H1 (cell line): ENCODE data around the gene DAB2IP. TPM values are rescaled to one million over a fixed set of nuclear protein-coding genes. Genes with fewer than 3 reads are reported as not detected.

Source experiments
- CTCF ChIA-PET: fragments of 300-600 bp; sonication (Branson Sonifier 250); formaldehyde crosslinking; loops from one replicate; lab custom pipeline; 2021; ENCODE audit not compliant: partially characterized antibody; lab: Charles Lee
- POLR2A ChIA-PET: fragments of 300-600 bp; sonication (Branson Sonifier 250); formaldehyde crosslinking; loops from one replicate; lab custom pipeline; 2021; ENCODE audit warnings: inconsistent platforms; ENCODE audit not compliant: partially characterized antibody; lab: Charles Lee
- DNase-seq, 2 experiments: peaks; one replicate each; pipeline versions ENCODE4 v3.0.0 to v3.0.0-alpha.2; 2010 to 2022; ENCODE audit warnings: low spot score in 2 of 2, low read depth in 1 of 2, mixed read lengths in 1 of 2
- FAIRE-seq: peaks from 2 replicates; lab custom pipeline; 2011; peaks lifted over from hg19 to GRCh38; lab: Jason Lieb, UNC
- H2AFZ ChIP-seq: 2 replicates; pipeline ENCODE4 v1.8.1; 2012; ENCODE audit warnings: low read length, inconsistent platforms
- H2AK5ac ChIP-seq: 2 replicates; pipeline ENCODE4 v1.6.1; 2013; ENCODE audit warnings: low read depth, low read length
- H2BK120ac ChIP-seq: replicated peaks from 2 replicates; pipeline ENCODE3; 2013; ENCODE audit warnings: low read depth, low read length, inconsistent platforms
- H2BK12ac ChIP-seq: 2 replicates; pipeline ENCODE4 v1.6.1; 2013; ENCODE audit warnings: low read depth, low read length
- H2BK15ac ChIP-seq: 2 replicates; pipeline ENCODE4 v1.6.1; 2013; ENCODE audit warnings: low read length
- H2BK20ac ChIP-seq: 2 replicates; pipeline ENCODE4 v1.6.1; 2013; ENCODE audit warnings: low read length
- H2BK5ac ChIP-seq: 2 replicates; pipeline ENCODE4 v1.6.1; 2013; ENCODE audit warnings: low read depth, low read length
- H3K14ac ChIP-seq: 2 replicates; pipeline ENCODE4 v1.6.1; 2013; ENCODE audit warnings: inconsistent platforms; ENCODE audit not compliant: insufficient read length
- H3K18ac ChIP-seq: 2 replicates; pipeline ENCODE4 v1.6.1; 2013; ENCODE audit warnings: low read length; ENCODE audit errors: extremely low read depth
- H3K23ac ChIP-seq: 2 replicates; pipeline ENCODE4 v1.6.1; 2013; ENCODE audit warnings: inconsistent platforms; ENCODE audit not compliant: insufficient read length
- H3K23me2 ChIP-seq: 2 replicates; pipeline ENCODE4 v1.6.1; 2013; ENCODE audit warnings: low read depth, low read length
- H3K27ac ChIP-seq: 2 replicates; pipeline ENCODE4 v1.6.1; 2011; ENCODE audit warnings: low read depth, low read length, inconsistent platforms
- H3K27me3 ChIP-seq, 4 experiments: replicated peaks in 1 of 4; 1 replicate in 1 of 4; 2 replicates in 3 of 4; pipeline versions ENCODE4 v1.6.1 to v1.8.1; 2011 to 2013; ENCODE audit warnings: low read length in 3 of 4, mild to moderate bottlenecking in 3 of 4, inconsistent platforms in 2 of 4, mixed read lengths in 2 of 4, moderate library complexity in 1 of 4; ENCODE audit not compliant: control insufficient read depth in 3 of 4, insufficient read depth in 3 of 4; ENCODE audit errors: extremely low read depth in 1 of 4
- H3K36me3 ChIP-seq, 4 experiments: 2 replicates each; pipeline versions ENCODE4 v1.6.1 to v1.8.1; 2011 to 2013; ENCODE audit warnings: mild to moderate bottlenecking in 4 of 4, low read length in 3 of 4, moderate library complexity in 2 of 4, control low read depth in 1 of 4, inconsistent platforms in 1 of 4; ENCODE audit not compliant: insufficient read depth in 4 of 4, control insufficient read depth in 2 of 4
- H3K4ac ChIP-seq: replicated peaks from 2 replicates; pipeline ENCODE3; 2013; ENCODE audit warnings: low read length, low read depth, mixed read lengths, inconsistent platforms; ENCODE audit not compliant: insufficient read length
- H3K4me1 ChIP-seq, 4 experiments: replicated peaks in 1 of 4; 1 replicate in 1 of 4; 2 replicates in 3 of 4; pipeline versions ENCODE4 v1.6.1 to v1.8.1; 2011 to 2013; ENCODE audit warnings: low read length in 3 of 4, inconsistent platforms in 2 of 4, mixed read lengths in 1 of 4; ENCODE audit not compliant: insufficient read depth in 4 of 4, control insufficient read depth in 3 of 4
- H3K4me2 ChIP-seq, 2 experiments: 2 replicates each; pipeline versions ENCODE4 v1.6.1 to v1.8.1; 2011 to 2013; ENCODE audit warnings: low read depth in 2 of 2, low read length in 2 of 2, control low read depth in 1 of 2, inconsistent platforms in 1 of 2, mild to moderate bottlenecking in 1 of 2; ENCODE audit not compliant: insufficient read depth in 1 of 2
- H3K4me3 ChIP-seq, 4 experiments: fragments of 200-600, 300-600 bp in 1 of 4; sonication (generic), shearing (Covaris generic), sonication (Bioruptor Twin) in 1 of 4; 2 replicates each; pipeline versions ENCODE4 v1.5.1 to v1.8.1; 2011 to 2016; ENCODE audit warnings: low read length in 4 of 4, low read depth in 3 of 4, control low read depth in 2 of 4, inconsistent platforms in 2 of 4, mild to moderate bottlenecking in 2 of 4, mixed read lengths in 1 of 4, moderate library complexity in 1 of 4; ENCODE audit not compliant: insufficient read depth in 2 of 4; ENCODE audit errors: extremely low read depth in 1 of 4
- H3K56ac ChIP-seq: replicated peaks from 2 replicates; pipeline ENCODE3; 2013; ENCODE audit warnings: low read depth, mild to moderate bottlenecking, mixed read lengths, low read length, inconsistent platforms; ENCODE audit not compliant: insufficient read length
- H3K79me1 ChIP-seq: 2 replicates; pipeline ENCODE4 v1.6.1; 2013; ENCODE audit warnings: low read depth, low read length, control low read depth
- H3K79me2 ChIP-seq, 2 experiments: 2 replicates each; pipeline versions ENCODE4 v1.6.1 to v1.8.1; 2012 to 2013; ENCODE audit warnings: low read length in 2 of 2, mild to moderate bottlenecking in 2 of 2, inconsistent platforms in 1 of 2; ENCODE audit not compliant: insufficient read depth in 2 of 2, control insufficient read depth in 1 of 2
- H3K9ac ChIP-seq, 4 experiments: replicated peaks in 1 of 4; 1 replicate in 1 of 4; 2 replicates in 3 of 4; pipeline versions ENCODE4 v1.6.1 to v1.8.1; 2011 to 2013; ENCODE audit warnings: low read depth in 3 of 4, low read length in 3 of 4, control low read depth in 2 of 4, mild to moderate bottlenecking in 2 of 4, moderate library complexity in 2 of 4, inconsistent platforms in 1 of 4; ENCODE audit errors: extremely low read depth in 1 of 4
- H3K9me3 ChIP-seq, 2 experiments: 2 replicates each; pipeline versions ENCODE4 v1.6.1 to v1.8.1; 2012 to 2013; ENCODE audit warnings: mild to moderate bottlenecking in 2 of 2, moderate library complexity in 2 of 2, control low read depth in 1 of 2, inconsistent platforms in 1 of 2, low read depth in 1 of 2, low read length in 1 of 2, mixed read lengths in 1 of 2; ENCODE audit not compliant: insufficient read depth in 2 of 2
- H4K20me1 ChIP-seq, 2 experiments: replicated peaks in 1 of 2; 2 replicates each; pipeline versions ENCODE3 to v1.8.1; 2011 to 2013; ENCODE audit warnings: inconsistent platforms in 2 of 2, low read length in 2 of 2, mild to moderate bottlenecking in 1 of 2; ENCODE audit not compliant: insufficient read depth in 2 of 2, control insufficient read depth in 1 of 2
- H4K5ac ChIP-seq: 2 replicates; pipeline ENCODE4 v1.6.1; 2013; ENCODE audit warnings: low read length, low read depth, mixed read lengths, inconsistent platforms; ENCODE audit not compliant: insufficient read length
- H4K8ac ChIP-seq: 2 replicates; pipeline ENCODE4 v1.8.0; 2013; ENCODE audit warnings: mild to moderate bottlenecking, moderate library complexity, low read length, inconsistent platforms; ENCODE audit not compliant: insufficient read depth; ENCODE audit errors: extremely low read depth
- H4K91ac ChIP-seq: replicated peaks from 2 replicates; pipeline ENCODE3; 2013; ENCODE audit warnings: low read length, mixed read lengths, inconsistent platforms; ENCODE audit not compliant: insufficient read length
- JUN ChIP-seq: IDR thresholded peaks from 2 replicates; pipeline ENCODE4 v1.6.1; 2011; ENCODE audit warnings: low read depth, mild to moderate bottlenecking, improper control_type of control experiment, low read length
- WGBS, 2 experiments: shearing (Covaris generic) in 1 of 2; methylation state at CpG; one replicate each; pipeline versions ENCODE4 v1.1.6 to v1.1.7; 2013 to 2015; ENCODE audit warnings: low lambda C conversion rate in 2 of 2, mixed read lengths in 2 of 2, inconsistent platforms in 1 of 2, low coverage in 1 of 2, missing lambda C conversion rate in 1 of 2; ENCODE audit not compliant: insufficient replicate concordance in 2 of 2, insufficient coverage in 1 of 2, insufficient read length in 1 of 2; ENCODE audit errors: extremely low coverage in 1 of 2, missing lambda C conversion rate in 1 of 2; 5-methylcytosine and 5-hydroxymethylcytosine counted together
- polyA plus RNA-seq, 7 experiments: library from polyadenylated mRNA; depleted of rRNA in 3 of 7; stranded (reverse) in 5 of 7; unstranded in 2 of 7; fragments of >200 nt in 5 of 7; fragments of 200-250 nt in 2 of 7; gene quantifications; 1 replicate in 5 of 7; 2 replicates in 1 of 7; 4 replicates in 1 of 7; pipeline versions ENCODE4 v1.2.1 to v1.2.3, GENCODE V29; 2011 to 2013; ENCODE audit warnings: missing spikeins in 2 of 7, mixed read lengths in 2 of 7
- total RNA-seq: library from RNA; stranded (reverse); fragmentation: NEBNext Ultra II Directional; extraction: Animal tissue kit (Norgen Biotek cat#: 25700); gene quantifications from 2 replicates; pipeline ENCODE4 v1.2.1, GENCODE V29; 2021

The DAB2IP gene
- total and polyA plus RNA-seq, 2 of the 8 experiments (the other 6 are each of a cell fraction or from before 2014, with no cell fraction given), result 19.7 to 39.5 TPM

DNA sequence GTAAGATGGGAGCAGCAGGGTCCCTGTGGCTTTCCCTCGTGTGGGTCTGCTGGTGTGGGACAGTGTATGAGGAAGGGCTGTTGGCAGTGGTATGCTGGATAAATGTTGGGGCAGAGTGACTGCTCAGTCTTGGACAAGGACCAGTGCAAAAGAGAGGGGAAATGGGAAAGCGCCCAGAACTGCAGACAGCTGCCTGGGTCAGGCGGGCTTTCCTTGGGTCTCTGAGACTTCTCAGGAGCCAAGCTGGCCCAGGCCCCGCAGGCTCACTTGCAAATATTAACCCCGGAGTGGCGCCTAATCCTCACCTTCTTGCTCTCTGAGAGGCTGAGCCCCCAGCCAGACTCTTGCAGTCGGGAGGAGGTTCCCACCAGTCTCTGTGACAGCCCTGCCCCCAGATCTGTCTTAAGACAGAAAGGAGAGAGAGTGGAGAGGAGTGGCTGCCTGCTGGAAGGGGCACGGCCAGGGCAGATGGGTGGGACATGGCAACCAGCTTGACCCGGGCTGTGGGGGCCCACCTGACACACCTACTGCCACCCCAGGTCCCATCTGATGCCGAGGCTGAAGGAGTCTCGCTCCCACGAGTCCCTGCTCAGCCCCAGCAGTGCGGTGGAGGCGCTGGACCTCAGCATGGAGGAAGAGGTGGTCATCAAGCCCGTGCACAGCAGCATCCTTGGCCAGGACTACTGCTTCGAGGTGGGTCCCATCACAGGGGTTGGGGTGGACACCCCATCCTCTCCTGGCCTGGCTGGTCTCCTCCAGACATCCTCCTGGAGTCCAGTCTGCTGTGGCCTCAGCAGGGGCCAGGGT is 105.2 kb downstream of the DAB2IP start:
- no peak overlapping the region for H4K8ac ChIP-seq
- 87% methylated on average over 15 of the region's 16 CpGs; no CpG with 5 or more reads in 1 of the 2 experiments for WGBS, 2 experiments

More for the DNA sequence above, 105.2 kb downstream of the DAB2IP start:
- Histone ChIP-seq H3K27me3 (no peaks in the 10 kb centered on the region), H3K9ac (no peak overlapping the region), H3K23me2 (no peaks in the 10 kb centered on the region), H2BK20ac (no peak overlapping the region), H3K23ac (no peak overlapping the region), H2AK5ac (no peak overlapping the region), H3K4me3 (no peak overlapping the region), H2AFZ (no peak overlapping the region)
- TF ChIP-seq JUN, result no peak
- TF ChIP-seq, all 59 proteins: peak for 0
- Histone ChIP-seq H2BK12ac (no peak overlapping the region), H3K18ac (no peak overlapping the region), H3K4ac (no peak overlapping the region), H3K9me3 (no peaks in the 10 kb centered on the region), H3K56ac (no peak overlapping the region), H3K79me1 (peaks cover 30% of the 10 kb centered on the region), H3K36me3 (peaks cover 0 to 10% (median 7%) of the 10 kb centered on the region in 4 experiments; a peak in 5 of 8 replicates), H3K4me2 (no peak overlapping the region), H2BK120ac (no peak overlapping the region), H4K91ac (no peak overlapping the region), H3K14ac (no peak overlapping the region), H4K5ac (no peak overlapping the region), H2BK15ac (no peak overlapping the region), H3K79me2 (peaks cover 0 to 17% of the 10 kb centered on the region in 2 experiments; a peak in 1 of 4 replicates), H4K20me1 (peaks cover 14 to 27% of the 10 kb centered on the region in 2 experiments), H3K4me1 (no peaks in the 10 kb centered on the region; a peak in 1 of 7 replicates), H3K27ac (no peak overlapping the region), H2BK5ac (no peak overlapping the region)
- FAIRE-seq (no peak), DNase-seq (no peak)
- CTCF ChIA-PET, result interaction anchor here (1.5 to 3.1 kb wide), 3 partner anchors 15 to 69 kb away, joined by 3 to 7 read pairs (median 6); no protein-coding TSS in a partner anchor
- POLR2A ChIA-PET, result no interaction called here
